Measurements from ENCODE around the gene ZNF263.
A peak's percentile ranks its signal among the peaks of the same experiment; 100 is the strongest.

DNA sequence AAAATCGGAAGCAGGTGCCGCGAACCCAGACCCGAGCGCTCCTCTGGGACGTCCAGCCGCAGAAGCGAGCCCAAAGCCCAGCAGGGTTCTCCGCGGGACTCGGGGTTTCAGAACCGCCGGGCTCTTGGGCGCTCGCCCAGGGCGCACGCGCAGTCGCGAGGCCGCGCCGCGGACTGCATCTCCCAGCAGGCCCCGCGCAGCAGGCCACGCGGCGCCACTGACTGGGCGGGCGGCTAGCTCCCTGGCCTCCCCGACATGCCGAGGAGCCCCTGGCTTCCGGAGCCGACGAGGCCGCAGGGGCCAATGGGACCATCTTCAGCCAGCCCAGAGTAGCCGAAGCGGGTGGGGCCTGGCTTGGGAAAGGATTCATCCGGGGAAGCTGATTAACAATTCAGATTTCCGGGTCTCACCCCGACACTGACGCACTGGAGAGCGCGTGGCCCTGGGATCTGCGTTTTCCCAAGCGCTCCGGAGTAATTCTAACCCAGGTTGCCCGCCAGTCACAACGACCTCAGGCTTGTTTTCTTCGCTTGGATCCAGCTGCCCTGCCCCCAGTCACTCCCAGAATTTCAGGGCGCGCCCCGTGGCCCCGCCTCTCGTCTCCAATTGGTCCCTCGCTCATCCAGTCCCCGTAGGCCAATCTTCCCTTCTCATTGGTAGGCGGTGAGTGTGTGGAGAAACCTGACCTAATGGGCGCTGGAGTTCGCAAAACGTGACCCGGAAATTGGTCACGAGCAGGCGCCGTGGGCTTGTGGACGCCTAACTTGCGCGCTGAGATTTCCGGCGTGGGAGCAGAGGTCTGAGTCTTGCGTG is at the start of gene ZNF263:
- TF ChIP-seq, protein P1, sequence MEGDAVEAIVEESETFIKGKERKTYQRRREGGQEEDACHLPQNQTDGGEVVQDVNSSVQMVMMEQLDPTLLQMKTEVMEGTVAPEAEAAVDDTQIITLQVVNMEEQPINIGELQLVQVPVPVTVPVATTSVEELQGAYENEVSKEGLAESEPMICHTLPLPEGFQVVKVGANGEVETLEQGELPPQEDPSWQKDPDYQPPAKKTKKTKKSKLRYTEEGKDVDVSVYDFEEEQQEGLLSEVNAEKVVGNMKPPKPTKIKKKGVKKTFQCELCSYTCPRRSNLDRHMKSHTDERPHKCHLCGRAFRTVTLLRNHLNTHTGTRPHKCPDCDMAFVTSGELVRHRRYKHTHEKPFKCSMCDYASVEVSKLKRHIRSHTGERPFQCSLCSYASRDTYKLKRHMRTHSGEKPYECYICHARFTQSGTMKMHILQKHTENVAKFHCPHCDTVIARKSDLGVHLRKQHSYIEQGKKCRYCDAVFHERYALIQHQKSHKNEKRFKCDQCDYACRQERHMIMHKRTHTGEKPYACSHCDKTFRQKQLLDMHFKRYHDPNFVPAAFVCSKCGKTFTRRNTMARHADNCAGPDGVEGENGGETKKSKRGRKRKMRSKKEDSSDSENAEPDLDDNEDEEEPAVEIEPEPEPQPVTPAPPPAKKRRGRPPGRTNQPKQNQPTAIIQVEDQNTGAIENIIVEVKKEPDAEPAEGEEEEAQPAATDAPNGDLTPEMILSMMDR (IDR thresholded peaks at IDR 0.05): peak in 2 of 6 experiments; percentile 18
- TF ChIP-seq POLR2A (IDR thresholded peaks at IDR 0.05): peak in 1 of 2 donors; percentile 72
